Raji (cell line): ENCODE measurements around the gene PFN1.

Source experiments
- POLR2A ChIP-seq: IDR thresholded peaks from 2 replicates; pipeline ENCODE4 v1.6.1; 2011; ENCODE audit warnings: low read depth, low read length, control low read depth; ENCODE audit not compliant: insufficient read depth

PFN1 gene

GRCh38 chr17:4972322-4972721 lies 24.0 kb upstream of the PFN1 start:
- TF ChIP-seq POLR2A: no peak

GRCh38 chr17:4971826-4972225 lies 23.5 kb upstream of the PFN1 start:
- TF ChIP-seq POLR2A: no peak

- TF ChIP-seq POLR2A: no peak
These were observed 21.9 kb upstream of the PFN1 start for GRCh38 chr17:4970273-4970672.

- no peak for TF ChIP-seq POLR2A
These were observed 21.3 kb upstream of the PFN1 start for GRCh38 chr17:4969551-4970173.

- no peak for TF ChIP-seq POLR2A
These were observed 20.8 kb upstream of the PFN1 start for GRCh38 chr17:4969047-4969550.

GRCh38 chr17:4968486-4969046 lies 20.2 kb upstream of the PFN1 start:
- no peak for TF ChIP-seq POLR2A

GRCh38 chr17:4967539-4968485 lies 19.5 kb upstream of the PFN1 start, which contains the start of gene SPAG7:
TSS of gene SPAG7 (minus strand) at chr17:4967817. CDS start at chr17:4967804, 13 bp downstream.
- peak; percentile 65 for TF ChIP-seq POLR2A

- TF ChIP-seq POLR2A: peak; percentile 19; the same call in 1 of the 2 replicates
These were observed 18.7 kb upstream of the PFN1 start for GRCh38 chr17:4966844-4967538.

- TF ChIP-seq POLR2A: no peak
These were observed 17.1 kb upstream of the PFN1 start for GRCh38 chr17:4965311-4965986.

GRCh38 chr17:4960279-4960922 lies 12.1 kb upstream of the PFN1 start:
- TF ChIP-seq POLR2A: no peak

GRCh38 chr17:4959261-4959965 lies 11.1 kb upstream of the PFN1 start:
- no peak for TF ChIP-seq POLR2A

- TF ChIP-seq POLR2A: no peak
These were observed 9.8 kb upstream of the PFN1 start for GRCh38 chr17:4958102-4958501.

GRCh38 chr17:4956493-4957061 lies 8.2 kb upstream of the PFN1 start:
- TF ChIP-seq POLR2A: no peak
